Central memory CD4-positive, alpha-beta T cell (primary cell): ENCODE measurements around the gene SIGLEC1.

Experiments
- DNase-seq: peaks from one replicate; pipeline ENCODE4 v3.0.0; 2022

Gene SIGLEC1

GRCh38 chr20:3678198-3678597 lies 34.2 kb downstream of the SIGLEC1 start:
- DNase-seq: no peak

GRCh38 chr20:3677733-3678132 lies 34.7 kb downstream of the SIGLEC1 start:
- no peak for DNase-seq

- DNase-seq: no peak
These were observed 37.2 kb downstream of the SIGLEC1 start for GRCh38 chr20:3674995-3675900.

- DNase-seq: no peak
These were observed 38.0 kb downstream of the SIGLEC1 start for GRCh38 chr20:3674447-3674846.

GRCh38 chr20:3673221-3674070 lies 39.0 kb downstream of the SIGLEC1 start:
- DNase-seq: no peak

- DNase-seq: no peak
These were observed 39.7 kb downstream of the SIGLEC1 start for GRCh38 chr20:3672547-3673171.

GRCh38 chr20:3671986-3672546 lies 40.3 kb downstream of the SIGLEC1 start:
- DNase-seq: no peak

- no peak for DNase-seq
These were observed 41.5 kb downstream of the SIGLEC1 start for GRCh38 chr20:3670945-3671344.

- DNase-seq: no peak
These were observed 41.9 kb downstream of the SIGLEC1 start for GRCh38 chr20:3670511-3670910.

GRCh38 chr20:3669710-3670367 lies 42.6 kb downstream of the SIGLEC1 start:
- DNase-seq: no peak

GRCh38 chr20:3667434-3668037 lies 44.9 kb downstream of the SIGLEC1 start:
- DNase-seq: no peak

- no peak for DNase-seq
These were observed 48.5 kb downstream of the SIGLEC1 start for GRCh38 chr20:3663858-3664257.

- DNase-seq: no peak
These were observed 49.2 kb downstream of the SIGLEC1 start, which contains the start of gene GFRA4 for GRCh38 chr20:3663031-3663701. GFRA4 (minus strand) TSS chr20:3663399; CDS start chr20:3663399, 0 bp downstream.
